Right lobe of liver (tissue), 4 donors: ENCODE results near the gene GRM8.
"Not testable (repeated sequence)": the region's sequence is repeated elsewhere in the genome, so short reads cannot be mapped to it uniquely, and the experiment has no call there.

Experiments used
- CTCF ChIP-seq, 4 donors: fragments of 200-600 bp in 3 of 4; fragments of 450-650 bp in 1 of 4; IDR thresholded peaks; one replicate each; pipeline versions ENCODE4 v1.5.1 to v1.8.0; 2016 to 2022; ENCODE audit warnings: antibody characterized with exemption in 4 of 4, mild to moderate bottlenecking in 2 of 4
- POLR2A ChIP-seq: fragments of 450-650 bp; IDR thresholded peaks from one replicate; pipeline ENCODE4 v1.6.1; 2017; ENCODE audit warnings: antibody characterized with exemption, mild to moderate bottlenecking
- donor health status: DM: no; HTN: no; CAD: no.
- donor health status: DM: no; HTN: no; CAD: no.
- donor health status: DM: no; HTN: yes; CAD: no.

GRCh38 chr7:126911627-126912026 is 341.1 kb downstream of the GRM8 start:
- TF ChIP-seq POLR2A; CTCF (IDR thresholded peaks at IDR 0.05): not testable (repeated sequence)
